NCI-H1048 (cell line): ENCODE results near the gene TMCC2.

Experiments
- DNase-seq: peaks from one replicate; lab custom pipeline; 2025; lab: John Stamatoyannopoulos, UW

The TMCC2 gene

GRCh38 chr1:205304046-205304694, 76.4 kb downstream of the TMCC2 start:
- DNase-seq = no peak

- DNase-seq = no peak
Measured at GRCh38 chr1:205304695-205305070, 76.9 kb downstream of the TMCC2 start.

- no peak for DNase-seq
Measured at GRCh38 chr1:205306929-205307566, 79.3 kb downstream of the TMCC2 start.

- DNase-seq = no peak
Measured at GRCh38 chr1:205309741-205310140, 82.0 kb downstream of the TMCC2 start.

- no peak for DNase-seq
Measured at GRCh38 chr1:205310976-205311704, 83.4 kb downstream of the TMCC2 start.

GRCh38 chr1:205312866-205313562, 85.3 kb downstream of the TMCC2 start:
- DNase-seq = no peak

- no peak for DNase-seq
Measured at GRCh38 chr1:205313563-205314308, 86.0 kb downstream of the TMCC2 start.

- no peak for DNase-seq
Measured at GRCh38 chr1:205315008-205315618, 87.4 kb downstream of the TMCC2 start.

GRCh38 chr1:205316161-205316566, 88.4 kb downstream of the TMCC2 start:
- DNase-seq = no peak

- DNase-seq = no peak
Measured at GRCh38 chr1:205317311-205317917, 89.7 kb downstream of the TMCC2 start.

- no peak for DNase-seq
Measured at GRCh38 chr1:205318231-205318991, 90.7 kb downstream of the TMCC2 start.

- no peak for DNase-seq
Measured at GRCh38 chr1:205319081-205320018, 91.6 kb downstream of the TMCC2 start.

GRCh38 chr1:205321162-205321958, 93.6 kb downstream of the TMCC2 start, which contains the start of gene NUAK2:
Gene NUAK2 (minus strand): TSS chr1:205321745. CDS start chr1:205321628, 117 bp downstream.
- peak; percentile 99 for DNase-seq

GRCh38 chr1:205321959-205322283, 94.2 kb downstream of the TMCC2 start:
- DNase-seq = no peak
